Measurements from ENCODE around the gene GAS2L3. TPM values are rescaled to one million over a fixed set of nuclear protein-coding genes. Genes with fewer than 3 reads are reported as not detected.

The GAS2L3 gene
- 1 to 10 TPM; 4.1 to 5.0 TPM for total RNA-seq

DNA sequence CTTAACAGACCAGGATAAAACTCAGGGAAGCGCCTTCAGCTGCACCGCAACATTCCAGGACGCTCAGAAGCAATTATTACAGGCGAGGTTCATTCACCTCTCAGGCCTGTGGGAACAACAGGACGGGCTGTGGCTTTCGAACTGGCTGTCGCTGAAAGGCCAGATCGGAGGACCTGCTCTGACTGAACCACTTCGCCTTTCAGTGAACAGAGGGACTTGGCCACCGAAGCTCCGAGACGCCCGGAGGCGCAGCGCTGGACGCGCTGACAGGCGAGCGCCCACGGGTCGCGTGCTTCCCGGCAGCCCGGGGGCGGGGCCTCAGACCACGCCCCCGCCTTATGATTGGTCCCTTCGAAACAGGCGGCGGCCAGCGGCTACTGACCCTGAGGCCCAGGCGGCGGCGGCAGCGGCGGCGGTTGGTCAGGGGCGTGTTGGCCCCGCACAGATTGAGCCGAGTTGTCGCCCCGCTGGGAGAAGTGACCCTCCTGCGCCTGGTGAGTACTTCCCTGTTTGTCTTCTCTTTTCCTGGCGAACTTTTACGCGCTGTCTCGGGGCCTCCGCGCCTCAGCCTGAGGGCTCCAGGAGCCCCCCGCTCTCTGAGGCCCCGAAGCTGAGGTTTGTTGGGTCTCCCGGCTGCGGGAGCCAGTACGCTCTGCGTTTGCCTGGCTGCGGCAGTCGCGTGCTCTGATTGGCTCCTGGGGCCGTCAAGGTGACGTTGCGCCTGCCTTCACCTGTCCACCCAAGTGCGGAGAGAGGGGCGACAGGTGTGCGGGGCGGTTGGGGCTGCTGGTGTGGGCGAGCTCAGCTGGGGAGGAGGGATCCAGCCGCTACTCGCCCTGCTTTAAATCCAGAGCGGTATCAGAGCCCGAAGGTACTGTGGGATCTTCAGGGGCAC, at the start of gene GAS2L3:
Gene GAS2L3 (plus strand): TSS at position 393 of the 895 bp plus-strand sequence. CDS start 21,221 bp downstream, outside the sequence.

Other genes with a start within 250 kb of the GAS2L3 start
- not detected for gene SLC17A8, start 216.6 kb upstream of the GAS2L3 start, total RNA-seq
- gene NR1H4, start 99.8 kb upstream of the GAS2L3 start, total RNA-seq, result not detected
- not detected for gene ANO4, start 221.1 kb downstream of the GAS2L3 start, total RNA-seq